GM12892 (cell line): ENCODE measurements around the gene NOTUM.

Experiments used
- POLR2A ChIP-seq: IDR thresholded peaks from 2 replicates; pipeline ENCODE4 v1.6.1; 2011; ENCODE audit warnings: low read depth, low read length, control low read depth
- POLR2AphosphoS5 ChIP-seq: IDR thresholded peaks from 2 replicates; pipeline ENCODE4 v1.6.1; 2011; ENCODE audit warnings: low read depth, low read length, control low read depth

GRCh38 chr17:81908793-81909192 is 52.2 kb downstream of the NOTUM start:
- TF ChIP-seq POLR2A (no peak), POLR2AphosphoS5 (no peak)
